Activated effector memory CD4-positive, alpha-beta T cell treated with Interleukin-2 at 50 U/mL for 16 hours (primary cell): ENCODE data around the gene TRMT112.
A peak's percentile ranks its signal among the peaks of the same experiment; 100 is the strongest.

Experiments used
- DNase-seq: peaks from one replicate; pipeline ENCODE4 v3.0.0-alpha.2; 2020

The TRMT112 gene

GRCh38 chr11:64349404-64349803 is 32.0 kb upstream of the TRMT112 start:
- DNase-seq: no peak

DNA sequence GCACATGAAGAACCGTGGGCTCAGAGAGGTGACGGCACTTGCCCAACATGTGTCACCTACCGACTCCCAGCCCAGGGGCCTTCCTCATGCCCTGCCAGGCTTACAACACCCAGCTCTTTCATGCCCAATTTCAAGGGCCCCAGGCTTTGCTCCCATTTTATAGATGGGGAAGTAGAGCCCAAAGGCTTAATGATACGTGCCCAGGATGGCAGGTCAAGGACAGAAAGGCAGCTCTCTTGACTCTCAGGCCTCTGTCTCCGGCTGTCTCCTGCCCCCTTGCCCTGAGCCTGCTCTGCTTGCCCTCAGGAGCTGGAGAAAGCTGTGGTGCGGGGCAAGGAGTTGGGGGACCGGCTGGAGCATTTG is 31.6 kb upstream of the TRMT112 start:
- DNase-seq: no peak

DNA sequence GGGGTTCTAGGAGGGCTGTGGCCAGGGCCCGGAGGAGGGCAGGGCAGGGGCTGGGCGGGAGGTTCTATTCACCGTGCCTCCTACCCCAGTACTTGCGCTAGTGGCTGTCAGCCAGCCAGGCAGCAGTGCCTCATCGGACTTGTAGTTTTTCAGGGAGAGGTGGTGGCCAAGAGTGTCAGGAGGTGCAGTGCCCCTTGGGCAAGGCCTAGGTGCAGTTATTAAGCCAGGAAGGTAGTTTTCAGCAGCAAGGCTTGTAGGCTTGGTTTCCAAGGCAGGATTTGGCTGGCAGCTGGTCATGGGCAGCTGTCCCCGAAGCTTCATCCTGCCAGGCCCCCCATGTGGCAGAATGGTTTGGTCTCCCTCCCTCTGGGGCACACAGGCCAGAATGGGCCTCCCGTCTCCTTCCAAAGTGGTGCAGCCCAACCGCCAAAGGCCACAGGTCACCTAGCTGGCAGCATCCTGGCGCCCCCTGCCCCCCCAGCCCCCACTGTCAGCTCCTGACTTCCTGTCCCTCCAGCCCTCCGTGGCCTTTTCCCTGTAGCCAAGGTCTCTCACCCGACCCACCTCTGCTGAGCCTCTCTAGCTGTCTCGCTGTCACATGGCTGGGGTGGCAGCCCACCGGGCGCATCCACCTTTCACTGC is 31.1 kb upstream of the TRMT112 start:
- DNase-seq: no peak

DNA sequence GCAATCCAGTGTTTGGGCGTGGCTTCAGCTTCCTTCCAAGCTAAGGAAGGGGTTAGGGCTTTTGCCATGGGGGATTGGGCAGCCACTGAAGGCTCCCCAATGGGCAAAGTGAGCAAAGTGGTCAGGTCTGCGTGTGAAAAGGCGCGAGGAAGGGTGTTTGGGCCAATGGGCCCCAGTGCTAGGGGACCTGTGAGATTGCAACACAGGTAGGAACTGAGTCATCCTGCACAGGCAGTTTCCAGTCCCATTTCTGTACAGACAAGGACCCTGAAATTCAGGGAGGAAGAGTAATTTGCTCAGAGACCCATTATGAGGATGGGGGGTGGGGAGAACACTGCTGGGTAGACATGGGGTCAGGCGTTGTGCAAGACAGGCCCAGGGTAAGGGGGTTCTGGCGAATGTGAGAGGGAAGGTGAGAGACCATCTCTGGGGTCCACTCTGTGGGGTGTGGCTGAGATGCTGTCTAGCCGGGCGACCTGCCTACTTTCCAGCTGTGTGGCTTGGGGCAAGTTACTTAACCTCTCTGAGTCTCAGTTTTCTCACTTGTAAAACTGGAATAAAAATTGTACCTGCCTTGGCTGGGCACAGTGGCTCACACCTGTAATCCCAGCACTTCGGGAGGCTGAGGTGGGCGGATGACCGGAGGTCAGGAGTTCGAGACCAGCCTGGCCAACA is 30.0 kb upstream of the TRMT112 start:
- DNase-seq: no peak

DNA sequence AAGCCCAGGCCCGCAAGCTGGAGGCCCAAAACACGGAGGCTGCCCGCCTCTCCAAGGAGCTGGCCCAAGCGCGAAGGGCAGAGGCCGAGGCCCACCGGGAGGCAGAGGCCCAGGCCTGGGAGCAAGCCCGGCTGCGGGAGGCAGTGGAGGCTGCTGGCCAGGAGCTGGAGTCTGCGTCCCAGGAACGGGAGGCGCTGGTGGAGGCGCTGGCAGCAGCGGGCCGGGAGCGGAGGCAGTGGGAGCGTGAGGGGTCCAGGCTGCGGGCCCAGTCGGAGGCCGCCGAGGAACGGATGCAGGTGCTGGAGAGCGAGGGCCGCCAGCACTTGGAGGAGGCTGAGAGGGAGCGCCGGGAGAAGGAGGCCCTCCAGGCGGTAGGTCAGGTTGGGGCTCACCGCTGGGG is 27.4 kb upstream of the TRMT112 start:
- DNase-seq: no peak

DNA sequence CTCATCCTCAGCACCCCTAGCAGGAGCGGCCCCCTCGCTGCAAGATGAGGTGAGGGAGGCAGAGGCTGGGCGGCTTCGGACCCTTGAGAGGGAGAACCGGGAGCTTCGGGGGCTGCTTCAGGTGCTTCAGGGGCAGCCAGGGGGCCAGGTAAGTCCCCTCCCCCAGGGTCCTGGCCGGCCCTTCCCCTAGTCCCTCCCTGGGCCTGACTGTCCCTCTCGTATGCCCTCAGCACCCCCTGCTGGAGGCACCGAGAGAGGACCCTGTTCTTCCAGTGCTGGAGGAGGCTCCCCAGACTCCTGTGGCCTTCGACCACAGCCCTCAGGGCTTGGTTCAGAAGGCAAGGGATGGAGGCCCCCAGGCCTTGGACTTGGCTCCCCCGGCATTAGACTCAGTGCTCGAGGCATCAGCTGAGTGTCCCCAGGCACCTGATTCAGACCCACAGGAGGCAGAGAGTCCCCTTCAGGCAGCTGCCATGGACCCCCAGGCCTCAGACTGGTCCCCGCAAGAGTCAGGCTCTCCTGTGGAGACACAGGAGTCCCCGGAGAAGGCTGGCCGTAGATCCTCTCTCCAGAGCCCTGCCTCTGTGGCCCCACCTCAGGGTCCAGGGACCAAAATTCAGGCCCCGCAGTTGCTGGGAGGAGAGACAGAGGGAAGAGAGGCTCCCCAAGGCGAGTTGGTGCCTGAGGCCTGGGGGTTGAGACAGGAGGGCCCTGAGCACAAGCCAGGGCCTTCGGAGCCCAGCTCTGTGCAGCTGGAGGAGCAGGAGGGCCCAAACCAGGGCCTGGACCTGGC is 26.6 kb upstream of the TRMT112 start:
- no peak for DNase-seq

GRCh38 chr11:64342869-64343745 is 25.7 kb upstream of the TRMT112 start:
- DNase-seq: no peak

DNA sequence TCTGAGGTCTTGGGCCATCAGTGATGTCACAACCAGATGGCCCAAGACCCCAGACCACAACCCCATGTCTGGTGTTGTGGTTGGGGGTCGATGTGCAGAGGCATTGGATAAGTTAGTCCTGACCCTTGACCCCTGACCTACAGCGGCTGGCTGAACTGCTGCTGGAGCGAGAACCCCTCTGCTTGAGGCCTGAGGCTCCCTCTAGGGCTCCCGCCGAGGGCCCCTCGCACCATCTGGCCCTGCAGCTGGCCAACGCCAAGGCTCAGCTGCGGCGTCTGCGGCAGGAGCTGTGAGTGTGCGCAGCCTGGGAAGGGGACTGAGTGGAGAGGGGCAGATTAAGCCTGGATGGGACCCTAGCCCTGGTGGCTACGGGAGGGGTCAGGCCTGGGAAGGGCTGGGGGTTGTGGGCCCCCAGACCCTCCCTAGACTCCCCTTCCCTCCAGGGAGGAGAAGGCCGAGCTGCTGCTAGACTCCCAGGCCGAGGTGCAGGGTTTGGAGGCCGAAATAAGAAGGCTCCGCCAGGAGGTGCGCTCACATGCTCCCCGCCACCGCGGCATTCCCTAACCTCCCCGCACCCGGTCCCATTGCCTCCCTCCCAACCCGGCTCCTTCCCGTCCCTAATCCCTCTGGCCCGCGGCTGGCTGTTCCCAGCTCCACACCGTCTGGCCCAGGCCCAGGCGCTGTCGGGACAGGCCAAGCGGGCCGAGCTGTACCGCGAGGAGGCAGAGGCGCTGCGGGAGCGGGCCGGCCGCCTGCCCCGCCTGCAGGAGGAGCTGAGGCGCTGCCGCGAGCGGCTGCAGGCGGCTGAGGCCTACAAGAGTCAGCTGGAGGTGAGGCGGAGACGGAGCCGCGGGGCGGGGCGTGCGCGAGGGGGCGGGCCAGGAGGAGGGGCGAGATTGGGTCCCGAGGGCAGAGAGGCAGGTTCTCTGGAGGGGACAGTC is 24.8 kb upstream of the TRMT112 start:
- peak; percentile 84 for DNase-seq

GRCh38 chr11:64341429-64341828 is 24.1 kb upstream of the TRMT112 start:
- no peak for DNase-seq

DNA sequence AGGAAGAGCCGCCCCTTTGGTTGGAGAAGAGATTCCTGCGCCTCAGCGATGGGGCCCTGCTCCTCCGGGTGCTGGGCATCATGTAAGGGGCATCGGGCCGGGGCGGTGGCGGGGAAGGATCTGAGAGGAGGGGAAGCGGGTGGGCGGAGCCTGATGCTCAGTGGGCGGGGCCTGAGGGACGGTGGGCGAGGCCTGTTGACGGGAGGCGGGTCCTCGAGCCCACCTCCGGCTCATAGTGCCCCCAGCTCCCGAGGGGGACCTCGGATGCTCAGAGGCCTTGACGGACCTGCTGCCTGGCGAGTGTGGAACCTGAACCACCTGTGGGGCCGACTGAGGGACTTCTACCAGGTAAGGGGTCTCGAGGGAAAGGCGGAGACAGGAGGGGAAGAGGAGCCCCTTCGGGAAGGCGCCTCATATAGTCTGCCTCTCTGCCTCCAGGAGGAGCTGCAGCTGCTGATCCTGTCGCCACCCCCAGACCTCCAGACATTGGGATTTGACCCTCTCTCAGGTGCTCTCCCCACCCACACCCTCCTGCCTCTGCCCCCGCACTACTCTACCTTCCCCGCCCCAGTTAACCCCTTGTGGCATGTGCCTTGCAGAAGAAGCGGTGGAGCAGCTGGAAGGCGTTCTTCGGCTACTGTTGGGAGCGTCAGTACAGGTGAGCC is 23.4 kb upstream of the TRMT112 start:
- peak; percentile 58 for DNase-seq

DNA sequence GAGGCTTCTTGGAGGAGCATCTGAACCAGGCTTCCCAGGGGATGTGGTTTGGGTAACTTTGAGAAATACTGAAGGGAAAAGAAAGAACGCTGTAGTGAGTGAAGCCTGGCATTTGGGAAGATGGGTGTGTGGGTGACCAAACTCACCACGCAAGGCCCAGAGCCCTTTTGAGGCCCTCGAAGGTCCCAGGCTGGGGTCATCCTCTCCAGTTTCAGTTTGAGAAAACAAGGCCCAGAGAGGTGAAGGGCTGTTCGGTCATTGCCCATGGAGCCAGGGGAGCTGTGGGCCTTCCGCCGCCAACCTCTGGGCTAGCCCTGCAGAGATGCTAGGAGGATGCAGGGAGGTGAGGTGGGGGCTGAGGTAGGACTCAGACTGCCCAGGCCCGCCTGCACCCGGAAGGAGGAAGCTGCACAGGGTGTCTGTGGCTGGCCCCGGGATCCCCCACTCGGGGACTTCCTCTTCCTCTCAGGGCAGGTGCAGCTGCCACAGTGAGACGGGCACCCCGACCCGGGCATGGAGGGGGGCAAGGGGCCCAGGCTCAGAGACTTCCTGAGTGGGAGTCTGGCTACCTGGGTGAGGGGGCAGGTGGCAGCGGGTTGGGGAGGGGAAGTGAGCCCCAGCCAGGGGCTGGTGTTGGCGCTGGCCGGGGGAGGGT is 22.5 kb upstream of the TRMT112 start, which contains the start of gene CCDC88B:
Gene CCDC88B (plus strand): TSS at position 451 of the 655 bp plus-strand sequence. CDS start 63 bp downstream, at position 514.
- DNase-seq: peak; percentile 84

DNA sequence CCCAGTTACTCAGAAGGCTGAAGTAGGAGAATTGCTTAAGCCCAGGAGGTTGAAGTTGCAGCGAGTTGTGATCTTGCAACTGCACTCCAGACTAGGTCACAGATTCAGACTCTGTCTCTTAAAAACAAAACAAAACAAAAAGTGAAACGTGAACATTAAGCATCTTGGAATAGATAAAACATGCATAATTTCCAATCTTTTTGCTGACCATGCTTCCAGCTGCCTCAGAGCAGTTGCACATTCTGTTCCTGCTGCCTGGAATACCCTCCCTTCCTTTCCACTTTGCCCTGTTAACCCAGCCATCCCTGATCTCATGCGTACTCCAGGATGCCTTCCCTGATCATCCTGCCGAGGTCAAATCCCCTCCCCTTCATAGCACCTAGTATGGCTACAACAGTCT is 21.9 kb upstream of the TRMT112 start:
- DNase-seq: no peak

GRCh38 chr11:64338716-64339115 is 21.4 kb upstream of the TRMT112 start:
- DNase-seq: no peak

DNA sequence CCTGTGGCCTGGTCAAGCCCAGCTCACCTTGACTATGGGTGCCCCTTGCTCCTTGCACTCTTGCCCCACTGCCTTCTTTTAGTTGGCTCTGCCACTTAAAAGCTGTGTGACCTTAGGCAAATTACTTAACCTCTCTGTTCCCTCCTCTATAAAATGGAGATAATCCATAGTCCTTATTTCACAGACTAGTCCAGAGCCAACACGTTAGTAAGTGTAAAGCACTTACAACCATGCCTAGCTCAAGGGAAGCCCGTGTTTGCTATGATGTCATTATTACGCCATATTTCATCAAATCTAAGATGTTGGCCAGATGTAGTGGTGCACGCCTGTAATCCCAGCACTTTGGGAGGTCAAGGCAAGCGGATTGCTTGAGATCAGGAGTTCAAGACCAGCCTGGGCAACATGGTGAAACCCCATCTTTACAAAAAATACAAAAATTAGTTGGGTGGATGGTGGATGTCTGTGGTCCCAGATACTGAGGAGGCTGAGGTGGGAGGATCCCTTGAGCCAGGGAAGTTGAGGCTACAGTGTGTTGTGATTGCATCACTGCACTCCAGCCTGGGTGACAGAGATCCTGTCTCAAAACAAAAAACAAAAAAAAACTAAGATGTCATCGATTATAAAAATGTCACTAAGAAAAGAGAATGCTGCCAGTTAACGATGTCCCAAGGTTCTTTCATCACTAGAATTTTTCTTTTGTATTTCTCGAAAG is 20.3 kb upstream of the TRMT112 start:
- DNase-seq: no peak

DNA sequence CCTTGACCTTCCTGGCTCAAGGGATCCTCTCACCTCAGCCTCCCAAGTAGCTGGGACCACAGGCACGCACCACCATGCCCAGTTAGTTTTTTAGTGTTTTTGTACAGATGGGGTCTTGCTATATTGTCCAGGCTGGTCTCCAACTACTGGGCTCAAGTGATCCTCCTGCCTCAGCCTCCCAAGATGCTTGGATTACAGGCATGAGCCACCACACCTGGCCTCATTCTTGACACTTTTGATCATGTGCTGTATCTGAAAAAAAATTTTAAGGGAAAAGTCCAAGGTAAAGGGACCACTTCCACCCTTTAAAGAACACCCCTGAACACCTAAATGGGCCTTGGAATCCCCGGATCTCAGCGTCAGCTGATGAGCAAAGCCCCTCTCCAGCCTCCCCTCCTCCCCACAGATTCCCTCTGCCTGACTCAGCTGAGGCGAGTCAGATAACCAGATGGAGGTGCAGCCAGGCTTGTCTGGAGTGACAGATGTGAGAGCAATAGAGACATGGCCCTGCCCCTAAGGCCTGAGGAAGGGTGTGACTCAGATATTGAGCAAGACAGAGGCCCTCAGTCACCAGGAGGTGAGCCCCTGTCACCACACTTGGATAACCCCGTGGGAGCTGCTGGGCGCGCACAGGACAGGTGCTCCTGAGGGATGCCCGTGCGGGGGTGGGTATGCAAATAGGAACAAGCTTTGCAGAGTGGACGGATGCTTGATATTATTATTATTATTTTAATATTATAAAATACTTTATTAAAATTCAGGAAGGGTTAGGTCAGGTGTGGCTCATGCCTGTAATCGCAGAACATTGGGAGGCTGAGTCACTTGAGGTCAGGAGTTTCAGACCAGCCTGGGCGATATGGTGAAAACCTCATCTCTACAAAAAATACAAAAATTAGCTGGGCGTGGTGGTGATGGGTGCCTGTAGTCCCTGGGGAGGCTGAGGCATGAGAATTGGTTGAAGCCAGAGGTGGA is 17.7 kb upstream of the TRMT112 start:
- no peak for DNase-seq

DNA sequence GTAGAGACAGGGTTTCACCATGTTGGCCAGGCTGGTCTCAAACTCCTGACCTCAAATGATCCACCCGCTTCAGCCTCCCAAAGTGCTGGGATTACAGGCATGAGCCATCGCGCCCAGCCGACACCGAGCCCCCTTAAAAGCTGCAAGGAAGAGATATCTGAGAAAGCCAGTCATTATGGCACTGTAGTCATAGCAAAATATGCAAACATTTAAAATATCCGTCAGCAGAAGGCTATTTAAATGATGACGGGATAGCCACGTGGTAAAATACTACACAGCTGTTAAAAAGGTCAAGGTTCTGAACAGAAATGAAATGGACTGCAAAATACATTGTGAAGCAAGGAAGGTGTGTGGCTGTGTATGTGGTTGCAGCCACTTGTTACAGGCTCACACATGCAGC is 16.2 kb upstream of the TRMT112 start:
- no peak for DNase-seq

DNA sequence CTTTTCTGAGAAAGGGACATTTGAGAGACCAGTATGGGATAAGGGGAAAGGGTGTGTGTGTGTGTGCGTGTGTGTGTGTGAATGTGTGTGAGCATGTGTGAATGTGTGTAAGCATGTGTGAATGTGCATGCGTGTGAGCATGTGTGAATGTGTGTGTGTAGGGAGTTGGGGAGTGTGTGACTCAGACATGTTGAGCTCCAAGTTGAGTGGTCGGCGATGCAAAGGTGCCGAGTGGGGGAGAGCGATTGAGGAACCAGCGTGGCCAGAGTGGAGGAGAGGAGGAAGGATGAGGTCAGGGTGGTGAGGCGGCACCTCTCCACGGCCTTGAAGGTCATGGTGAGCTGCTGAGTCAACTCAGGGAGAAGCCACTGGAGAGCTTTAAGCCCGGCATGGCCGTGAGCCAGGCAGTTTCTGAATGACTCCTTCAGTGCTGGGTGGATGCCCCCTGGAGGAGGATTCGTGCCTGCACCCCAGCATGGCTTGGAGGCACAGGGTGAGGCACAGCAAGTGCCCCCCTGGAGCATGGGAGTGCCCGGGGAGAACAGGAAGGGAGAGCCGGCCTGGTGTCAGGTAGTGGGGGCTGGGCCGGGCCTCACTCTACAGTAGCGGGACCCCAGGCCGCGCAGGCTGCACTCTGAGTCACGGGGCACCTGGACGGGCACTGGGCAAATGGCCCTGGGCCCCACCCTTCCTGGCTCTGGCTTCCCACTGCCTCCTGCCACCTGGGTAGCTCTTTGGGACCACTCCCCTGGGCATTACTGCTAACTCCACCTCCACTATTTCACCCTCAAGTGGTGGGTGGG is 14.4 kb upstream of the TRMT112 start:
- DNase-seq: peak; percentile 49

DNA sequence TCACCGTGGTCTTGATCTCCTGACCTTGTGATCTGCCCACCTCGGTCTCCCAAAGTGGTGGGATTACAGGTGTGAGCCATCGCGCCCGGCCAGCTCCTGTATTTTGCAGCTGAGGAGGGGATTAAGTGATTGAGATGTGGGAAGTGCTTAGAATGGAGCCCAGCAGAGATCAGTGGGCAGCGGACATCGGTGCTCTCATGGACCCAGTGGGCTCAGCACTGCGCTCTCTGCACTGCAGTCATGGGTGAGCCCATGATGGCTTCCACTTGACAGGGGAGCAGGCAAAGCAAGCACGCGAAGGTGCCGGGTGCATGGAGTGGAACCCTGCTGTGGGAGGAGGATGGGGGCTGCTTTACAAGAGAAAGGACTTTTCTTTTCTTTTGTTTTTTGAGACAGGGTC is 13.5 kb upstream of the TRMT112 start:
- DNase-seq: no peak
